ENCODE data around the gene TRAM2.

The TRAM2 gene

DNA sequence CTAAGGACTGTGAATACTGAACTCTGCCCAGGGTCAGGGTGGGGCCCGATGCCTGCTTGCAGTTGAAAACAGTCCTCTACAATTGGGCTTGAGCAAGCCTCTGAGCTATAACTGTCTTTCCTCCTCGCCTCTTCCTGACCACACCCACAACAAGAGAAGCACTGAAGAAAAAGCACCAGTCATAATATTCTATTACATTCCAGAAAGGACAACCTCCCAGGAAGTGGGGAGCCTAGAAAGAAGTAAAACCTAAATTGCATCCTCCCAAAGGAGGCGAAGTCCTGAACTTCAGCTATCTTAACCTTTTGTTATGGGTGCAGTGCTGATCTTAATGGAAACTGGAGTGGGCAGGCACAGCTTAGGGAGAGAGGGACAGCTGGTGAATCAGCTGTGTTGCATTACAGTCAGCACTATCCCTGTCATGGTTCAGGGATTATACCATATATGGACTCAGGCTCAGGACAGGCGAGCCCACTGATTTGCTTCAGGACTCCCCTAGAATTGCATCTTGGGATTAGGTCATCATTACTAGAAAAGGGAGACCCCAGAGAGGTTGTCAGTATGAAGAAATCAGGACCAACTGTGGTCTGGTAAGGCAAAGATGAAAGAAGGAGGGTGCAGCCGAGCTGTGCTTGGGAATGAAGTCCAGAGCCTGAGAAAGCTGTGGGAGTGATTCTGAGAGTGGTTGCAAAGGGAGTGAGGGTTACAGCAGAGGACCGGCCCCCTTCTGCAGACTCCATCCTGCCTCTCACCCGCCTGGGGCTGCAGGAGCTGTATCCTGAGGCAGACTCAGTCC is 18.3 kb upstream of the TRAM2 start:
- no peak for DNase-seq (ENCODE audit: low read depth in 3 of 3)

DNA sequence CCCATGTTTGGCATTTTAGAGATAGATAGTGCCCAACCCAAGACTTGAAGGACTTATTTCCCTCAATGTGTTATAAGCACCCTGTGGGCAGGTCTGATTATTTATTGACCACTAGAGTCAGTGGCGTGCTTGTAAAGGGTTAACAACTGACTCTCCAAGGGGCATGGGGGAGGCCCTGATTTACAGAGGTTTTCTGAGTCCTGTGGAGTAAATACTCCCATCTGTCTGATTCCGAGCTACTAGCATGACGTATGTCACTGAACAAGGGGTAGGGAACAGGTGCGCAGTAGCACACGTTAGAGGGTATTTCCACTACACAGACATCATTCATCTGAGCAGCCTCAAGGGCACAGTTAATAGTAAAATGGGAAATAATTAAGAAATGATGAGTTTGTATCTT is 17.4 kb upstream of the TRAM2 start:
- no peak for DNase-seq (ENCODE audit: low read depth in 3 of 3)

DNA sequence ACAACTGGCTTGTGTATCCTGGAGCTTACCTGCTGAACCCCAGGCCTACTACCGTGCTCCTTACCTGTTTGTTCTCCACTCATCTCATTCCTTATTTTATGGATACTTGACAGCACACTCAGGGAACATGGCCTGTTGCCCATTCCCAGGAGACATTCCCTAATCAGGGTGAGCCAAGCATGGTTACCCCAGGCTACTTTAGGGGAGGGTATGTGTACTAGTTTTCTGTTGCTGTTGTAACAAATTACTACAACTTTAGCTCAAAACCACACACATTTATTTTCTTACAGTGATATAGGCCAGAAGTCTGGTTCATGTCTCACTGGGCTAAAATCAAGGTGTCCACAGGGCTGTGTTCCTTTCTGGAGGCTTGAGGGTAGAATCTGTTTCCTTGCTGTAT is 15.0 kb upstream of the TRAM2 start:
- DNase-seq (ENCODE audit: low read depth in 3 of 3): no peak

GRCh38 chr6:52590152-52590891 is 13.5 kb upstream of the TRAM2 start:
- DNase-seq (ENCODE audit: low read depth in 3 of 3): no peak

DNA sequence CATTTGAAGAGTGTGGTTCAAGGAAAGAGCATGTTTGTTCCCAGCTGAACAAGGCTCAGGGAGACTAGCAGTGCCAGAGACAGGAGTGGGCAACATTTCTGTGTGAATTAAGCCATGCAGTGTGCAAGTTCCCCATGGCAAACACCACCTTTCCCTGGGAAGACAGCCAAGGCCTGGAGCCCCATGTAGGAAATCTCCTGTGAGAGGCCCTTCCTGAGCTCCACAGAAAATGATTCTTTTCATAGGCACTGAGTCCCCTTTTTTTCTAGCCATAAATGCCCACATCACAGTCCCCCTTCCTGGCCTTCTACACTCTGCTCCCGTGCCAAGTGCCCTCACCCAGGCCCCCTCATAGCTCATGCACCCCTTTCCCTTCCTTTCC is 11.8 kb upstream of the TRAM2 start:
- DNase-seq (ENCODE audit: low read depth in 3 of 3): no peak

- DNase-seq (ENCODE audit: low read depth in 3 of 3): no peak
Measured at GRCh38 chr6:52588087-52588709, 11.3 kb upstream of the TRAM2 start.

- no peak for DNase-seq (ENCODE audit: low read depth in 3 of 3)
Measured at GRCh38 chr6:52587001-52587400, 10.1 kb upstream of the TRAM2 start.

- DNase-seq (ENCODE audit: low read depth in 3 of 3): no peak
Measured at GRCh38 chr6:52584203-52584602, 7.3 kb upstream of the TRAM2 start.

DNA sequence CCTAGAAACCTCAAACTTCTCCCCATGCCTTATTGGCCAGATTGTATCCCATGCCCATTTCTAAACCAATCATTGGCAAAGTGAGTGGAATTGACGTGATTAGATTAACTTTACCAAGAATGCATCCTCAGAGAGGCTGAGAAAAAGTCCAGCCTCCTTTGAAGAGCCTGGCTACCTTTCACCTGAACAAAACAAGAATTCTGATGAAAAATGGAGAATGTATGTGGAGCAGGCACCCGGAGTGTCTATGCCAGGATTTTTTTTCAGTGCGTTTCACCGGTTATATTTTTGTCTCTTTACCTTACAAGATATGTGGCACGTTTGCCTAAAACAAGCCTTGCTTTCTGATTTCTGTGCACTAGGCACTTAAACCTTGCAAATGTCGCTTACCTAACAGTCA is 6.1 kb upstream of the TRAM2 start:
- no peak for DNase-seq (ENCODE audit: low read depth in 3 of 3)

GRCh38 chr6:52582446-52582845 is 5.6 kb upstream of the TRAM2 start:
- no peak for DNase-seq (ENCODE audit: low read depth in 3 of 3)

DNA sequence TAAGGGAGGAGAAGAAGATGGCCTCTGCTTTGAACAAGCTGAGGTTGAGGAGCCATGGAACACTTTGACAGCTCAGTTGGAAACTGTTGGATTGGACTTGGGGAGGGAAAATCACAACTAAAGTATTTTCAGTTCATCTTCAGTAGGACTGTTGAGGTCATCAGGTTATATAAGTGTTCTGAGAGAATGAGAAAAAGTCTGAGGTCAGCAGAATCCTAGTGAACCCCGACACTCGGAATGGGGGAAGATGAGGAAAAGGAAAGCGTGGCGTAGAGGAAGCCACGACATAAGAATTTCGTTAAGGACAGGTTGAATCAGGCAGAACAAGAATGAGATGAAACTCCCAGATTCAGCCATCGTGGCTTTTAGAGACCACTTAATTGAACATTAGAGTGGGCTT is 4.0 kb upstream of the TRAM2 start:
- no peak for DNase-seq (ENCODE audit: low read depth in 3 of 3)

DNA sequence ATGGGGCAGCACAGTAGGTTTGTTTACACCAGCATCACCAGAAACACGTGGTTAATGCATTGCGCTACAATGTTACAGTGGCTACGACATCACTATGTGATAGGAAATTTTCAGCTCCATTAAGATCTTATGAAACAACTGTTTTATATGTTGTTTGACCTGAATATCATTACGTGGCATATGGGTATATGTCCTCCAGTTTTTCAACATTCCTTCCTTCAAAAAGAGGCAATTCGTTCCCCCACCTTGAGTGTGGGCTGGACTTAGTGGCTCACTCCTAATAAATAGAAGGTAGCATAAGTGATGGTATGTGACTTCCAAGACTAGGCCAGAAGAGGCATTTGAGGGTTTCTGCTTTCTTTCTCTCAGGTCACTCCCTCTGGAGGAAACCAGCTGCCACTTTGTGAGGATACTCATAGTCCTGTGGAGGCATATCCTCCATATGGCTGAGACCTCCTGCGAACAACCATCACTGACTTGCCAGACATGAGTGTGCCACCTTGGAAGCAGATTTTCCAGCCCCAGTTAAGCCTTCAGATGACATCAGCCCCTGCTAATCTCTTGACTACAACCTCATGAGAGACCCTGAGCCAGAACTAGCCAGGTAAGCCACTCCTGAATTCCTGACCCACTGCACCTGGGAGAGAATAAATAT is 2.3 kb upstream of the TRAM2 start:
- no peak for DNase-seq (ENCODE audit: low read depth in 3 of 3)

GRCh38 chr6:52577778-52578463 is 1.1 kb upstream of the TRAM2 start:
- DNase-seq (ENCODE audit: low read depth in 3 of 3): no peak

- DNase-seq (ENCODE audit: low read depth in 3 of 3): peak in 2 of 3 experiments; percentile 17 to 39
Measured at GRCh38 chr6:52576392-52577021, 353 bp downstream of the TRAM2 start.

DNA sequence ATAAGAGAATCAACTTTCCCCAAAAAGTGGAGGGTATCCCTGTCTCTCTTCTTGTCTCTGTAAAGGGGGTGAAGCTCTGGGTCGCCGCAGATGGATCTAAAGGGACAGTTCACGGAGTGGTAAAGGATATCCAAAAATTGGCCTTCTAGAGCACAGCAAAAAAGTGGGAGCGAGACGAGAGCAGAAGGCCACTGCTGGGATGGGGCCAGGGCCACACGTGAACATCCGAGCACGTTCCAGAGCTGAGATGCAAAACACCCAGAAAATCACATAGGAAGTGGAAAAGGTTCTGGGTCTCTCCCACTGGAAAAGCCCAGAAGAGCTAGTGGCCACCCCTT is 837 bp downstream of the TRAM2 start:
- no peak for DNase-seq (ENCODE audit: low read depth in 3 of 3)

- DNase-seq (ENCODE audit: low read depth in 3 of 3): no peak
Measured at GRCh38 chr6:52575502-52575892, 1.4 kb downstream of the TRAM2 start.

- peak in 1 of 3 experiments; percentile 24 for DNase-seq (ENCODE audit: low read depth in 3 of 3)
Measured at GRCh38 chr6:52574709-52575501, 2.0 kb downstream of the TRAM2 start.

DNA sequence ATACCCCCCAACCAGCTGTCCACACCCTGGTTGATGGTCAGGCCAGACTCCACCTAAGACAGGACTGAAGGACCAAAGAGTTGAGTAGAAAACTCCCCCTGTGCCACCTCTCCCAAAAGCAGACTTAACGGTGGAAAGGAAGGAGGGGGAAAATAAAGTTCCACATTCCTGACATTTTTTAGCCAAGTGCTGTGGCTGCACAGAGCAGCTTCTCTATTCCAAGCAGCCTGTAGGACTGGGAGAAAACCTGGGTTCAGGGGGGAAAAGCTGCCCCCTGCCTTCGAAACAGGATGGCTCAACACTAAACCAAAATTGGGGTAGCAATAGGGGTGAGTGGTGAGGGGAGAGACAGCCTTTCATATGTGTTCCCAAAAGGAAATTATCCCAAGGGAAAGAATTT is 3.6 kb downstream of the TRAM2 start:
- no peak for DNase-seq (ENCODE audit: low read depth in 3 of 3)

GRCh38 chr6:52572536-52572935 is 4.3 kb downstream of the TRAM2 start:
- no peak for DNase-seq (ENCODE audit: low read depth in 3 of 3)

- no peak for DNase-seq (ENCODE audit: low read depth in 3 of 3)
Measured at GRCh38 chr6:52571099-52571755, 5.6 kb downstream of the TRAM2 start.

Data from stimulated activated CD4-positive, alpha-beta T cell treated with anti-CD3 and anti-CD28 coated beads, TNF-alpha, amount 100 ng/mL, for 4 hours (primary cell).